ENCODE results near the gene TMEM37.

TMEM37 gene

GRCh38 chr2:119432851-119433522, 1.3 kb downstream of the TMEM37 start:
- no peak for DNase-seq (ENCODE audit: low read depth in 4 of 4, low spot score in 1 of 4)

GRCh38 chr2:119433636-119434327, 2.1 kb downstream of the TMEM37 start:
- no peak for DNase-seq (ENCODE audit: low read depth in 4 of 4, low spot score in 1 of 4)

- DNase-seq (ENCODE audit: low read depth in 4 of 4, low spot score in 1 of 4) = no peak
Measured at GRCh38 chr2:119434664-119435063, 3.0 kb downstream of the TMEM37 start.

GRCh38 chr2:119435081-119435952, 3.7 kb downstream of the TMEM37 start:
- no peak for DNase-seq (ENCODE audit: low read depth in 4 of 4, low spot score in 1 of 4)

- DNase-seq (ENCODE audit: low read depth in 4 of 4, low spot score in 1 of 4) = no peak
Measured at GRCh38 chr2:119435953-119436297, 4.3 kb downstream of the TMEM37 start.

GRCh38 chr2:119436993-119437772, 5.5 kb downstream of the TMEM37 start:
- no peak for DNase-seq (ENCODE audit: low read depth in 4 of 4, low spot score in 1 of 4)

- DNase-seq (ENCODE audit: low read depth in 4 of 4, low spot score in 1 of 4) = no peak
Measured at GRCh38 chr2:119438128-119438656, 6.5 kb downstream of the TMEM37 start.

- no peak for DNase-seq (ENCODE audit: low read depth in 4 of 4, low spot score in 1 of 4)
Measured at GRCh38 chr2:119438726-119439284, 7.2 kb downstream of the TMEM37 start.

- no peak for DNase-seq (ENCODE audit: low read depth in 4 of 4, low spot score in 1 of 4)
Measured at GRCh38 chr2:119439574-119440500, 8.2 kb downstream of the TMEM37 start.

- DNase-seq (ENCODE audit: low read depth in 4 of 4, low spot score in 1 of 4) = no peak
Measured at GRCh38 chr2:119440501-119440870, 8.8 kb downstream of the TMEM37 start.

- DNase-seq (ENCODE audit: low read depth in 4 of 4, low spot score in 1 of 4) = no peak
Measured at GRCh38 chr2:119440873-119441272, 9.2 kb downstream of the TMEM37 start.

- no peak for DNase-seq (ENCODE audit: low read depth in 4 of 4, low spot score in 1 of 4)
Measured at GRCh38 chr2:119441376-119442225, 9.9 kb downstream of the TMEM37 start.

- no peak for DNase-seq (ENCODE audit: low read depth in 4 of 4, low spot score in 1 of 4)
Measured at GRCh38 chr2:119442226-119442619, 10.6 kb downstream of the TMEM37 start.

- DNase-seq (ENCODE audit: low read depth in 4 of 4, low spot score in 1 of 4) = no peak
Measured at GRCh38 chr2:119442850-119443249, 11.2 kb downstream of the TMEM37 start.

- DNase-seq (ENCODE audit: low read depth in 4 of 4, low spot score in 1 of 4) = no peak
Measured at GRCh38 chr2:119446037-119446436, 14.4 kb downstream of the TMEM37 start.

GRCh38 chr2:119448427-119449141, 16.9 kb downstream of the TMEM37 start:
- no peak for DNase-seq (ENCODE audit: low read depth in 4 of 4, low spot score in 1 of 4)

GRCh38 chr2:119449521-119449920, 17.9 kb downstream of the TMEM37 start:
- no peak for DNase-seq (ENCODE audit: low read depth in 4 of 4, low spot score in 1 of 4)
